HG03175 (cell line): ENCODE data around the gene ARPC5L.

Experiments used
- ATAC-seq: cut with Tn5 transposase; IDR thresholded peaks from one replicate; pipeline ENCODE4 v1.9.1; 2021; ENCODE audit warnings: mild to moderate bottlenecking, moderate library complexity; ENCODE audit not compliant: unreplicated experiment

Gene ARPC5L

DNA sequence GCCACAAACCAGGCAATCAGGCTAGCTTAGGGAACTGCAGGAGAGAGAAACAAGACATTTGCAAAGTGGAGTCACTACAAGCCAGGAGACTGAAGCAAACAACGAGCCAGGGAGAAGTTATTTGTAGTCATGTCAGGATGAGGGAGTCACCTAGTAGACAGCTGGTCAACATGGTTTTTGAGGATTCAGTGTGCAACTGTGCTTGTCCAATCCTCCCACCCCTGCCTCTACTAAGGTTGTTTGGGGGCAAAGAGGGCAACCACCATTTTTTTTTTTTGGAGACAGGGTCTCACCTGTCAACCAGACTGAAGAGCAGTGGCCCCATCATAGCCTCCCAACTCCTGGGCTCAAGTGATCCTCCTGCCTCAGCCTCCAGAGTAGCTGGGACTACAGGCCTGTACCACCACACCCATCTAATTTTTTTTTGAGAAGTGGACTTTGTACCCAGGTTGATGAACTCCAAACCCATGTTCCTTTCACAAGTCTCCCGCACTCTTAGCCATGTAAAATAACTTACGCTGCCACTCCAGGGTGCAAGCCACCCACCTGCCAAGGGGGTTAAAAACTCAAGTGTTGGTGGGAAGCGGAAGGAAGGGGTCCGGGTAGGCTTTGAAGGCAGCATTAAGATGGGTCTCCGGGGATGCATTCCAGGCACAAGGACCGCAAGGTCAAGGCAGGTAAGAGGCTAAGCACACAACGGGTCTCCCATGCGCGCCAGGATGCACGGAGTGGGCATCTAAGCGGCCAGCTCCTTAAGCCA, 1.2 kb upstream of the ARPC5L start:
- no peak for ATAC-seq

DNA sequence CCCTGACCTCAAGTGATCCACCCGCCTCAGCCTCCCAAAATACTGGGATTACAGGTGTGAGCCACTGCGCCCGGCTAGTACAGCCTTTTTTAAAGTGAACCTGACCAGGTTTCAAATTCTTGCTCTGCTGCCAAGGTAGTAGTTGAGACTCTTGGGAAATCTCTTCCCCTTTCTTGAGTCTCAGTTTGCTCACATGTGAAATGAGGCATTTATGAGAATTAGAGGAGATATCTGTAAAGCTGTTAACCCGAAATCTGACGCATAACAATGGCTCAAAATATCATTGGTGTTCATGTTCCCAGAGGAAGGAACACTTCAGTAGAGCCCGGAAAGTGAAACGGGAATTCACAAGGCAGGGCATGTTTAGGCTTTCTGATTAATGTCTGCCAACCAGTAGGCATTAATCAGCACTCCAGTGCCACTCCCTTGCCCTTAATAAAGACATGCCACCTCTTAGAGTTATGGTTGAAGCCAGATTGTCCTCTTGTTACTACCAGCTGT, 1.5 kb downstream of the ARPC5L start:
- no peak for ATAC-seq

DNA sequence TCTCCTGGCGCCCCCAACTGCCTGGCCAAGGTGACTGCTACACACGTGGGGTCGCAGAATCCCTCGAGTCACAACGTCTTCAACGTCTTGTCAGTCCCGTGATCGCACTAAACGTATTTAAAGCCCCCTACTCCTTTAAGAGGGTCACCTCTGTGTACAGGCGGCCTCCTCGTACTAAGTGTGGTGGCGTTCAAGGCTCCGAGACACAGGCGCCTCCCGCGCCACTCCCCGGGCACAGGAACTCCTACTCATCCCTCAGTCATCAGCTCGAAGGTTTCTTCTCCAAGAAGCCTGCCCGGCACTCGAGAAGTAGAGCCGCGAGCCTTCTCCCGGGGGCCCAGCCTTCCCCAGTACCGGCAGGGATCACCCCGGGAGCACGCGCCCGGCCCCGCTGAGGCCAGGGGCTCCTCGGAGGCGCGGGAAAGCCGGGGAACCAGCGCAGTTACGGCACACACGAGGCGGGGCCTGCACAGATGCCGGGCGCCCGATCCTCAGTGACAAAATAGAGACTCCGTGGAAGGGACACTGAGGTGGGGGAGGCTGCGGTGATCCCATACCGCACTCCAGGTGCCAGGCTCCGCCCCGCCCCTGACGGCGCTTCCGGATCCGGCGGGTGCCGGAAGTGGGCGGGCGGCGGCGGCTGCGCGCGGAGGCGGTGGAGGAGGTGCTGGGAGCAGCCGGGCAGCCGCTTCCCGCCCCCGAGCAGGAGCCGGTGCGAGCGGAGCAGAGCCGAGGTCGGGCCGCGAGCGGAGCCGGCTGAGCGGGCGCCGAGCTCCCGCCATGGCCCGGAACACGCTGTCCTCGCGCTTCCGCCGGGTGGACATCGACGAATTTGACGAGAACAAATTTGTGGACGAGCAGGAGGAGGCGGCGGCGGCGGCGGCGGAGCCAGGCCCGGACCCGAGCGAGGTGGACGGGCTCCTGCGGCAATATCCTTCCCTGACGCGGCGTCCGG, 6.9 kb downstream of the ARPC5L start:
- ATAC-seq, result peak; percentile 63

DNA sequence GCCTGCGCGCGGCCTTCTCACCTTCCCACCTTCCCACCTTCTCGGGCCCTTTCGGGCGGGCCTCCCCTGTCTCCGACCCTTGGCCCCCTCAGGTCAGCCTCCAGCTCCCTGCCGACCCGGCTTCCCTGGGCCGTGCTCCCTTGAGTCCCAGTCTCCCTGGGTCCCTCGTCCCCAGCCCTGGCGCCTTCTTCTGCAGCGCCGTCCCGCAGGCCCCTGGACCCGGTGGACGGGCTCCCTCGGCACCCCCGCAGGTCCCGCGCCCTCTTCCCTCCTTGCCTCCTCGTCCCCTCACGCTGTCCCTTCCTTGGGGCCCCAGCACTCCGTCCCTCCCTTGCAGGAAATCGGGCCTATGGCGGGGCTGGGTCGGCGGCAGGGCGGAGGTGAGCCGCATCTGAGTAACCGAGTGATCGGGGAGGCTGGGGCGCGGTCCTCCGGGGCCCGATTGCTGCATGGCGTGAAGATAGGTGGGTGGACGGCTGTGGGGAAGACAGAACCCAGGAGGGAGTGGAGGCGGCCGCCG, 7.6 kb downstream of the ARPC5L start:
- ATAC-seq, result peak; percentile 7

DNA sequence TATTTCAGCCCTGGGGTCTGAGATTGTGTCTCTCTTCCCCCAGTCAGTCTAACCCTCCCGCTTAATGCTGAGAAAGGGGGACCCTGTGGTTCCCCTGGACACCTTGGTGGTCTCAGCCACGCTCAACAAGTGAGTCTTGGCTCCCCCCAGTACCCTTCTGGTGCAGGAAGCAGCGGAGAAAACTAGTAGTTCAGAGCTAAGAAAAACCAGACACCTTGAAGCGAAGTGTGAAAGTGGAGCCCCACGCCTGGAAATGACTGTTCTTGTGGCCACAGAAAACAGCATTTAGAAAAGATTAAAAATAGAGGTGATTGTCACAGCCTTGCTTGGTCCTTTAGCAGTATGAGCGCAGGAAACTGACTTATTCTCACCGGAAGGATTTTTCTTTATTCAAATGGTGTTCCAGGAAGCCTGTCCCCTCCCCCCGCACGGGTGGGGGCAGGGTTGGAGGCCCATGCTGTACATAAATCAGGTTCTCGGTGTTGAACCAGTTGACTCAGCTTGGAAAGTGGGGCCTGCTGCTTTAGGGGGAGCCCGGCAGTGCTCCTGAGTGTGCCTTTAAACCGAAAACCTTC, 8.1 kb downstream of the ARPC5L start:
- peak; percentile 42 for ATAC-seq

DNA sequence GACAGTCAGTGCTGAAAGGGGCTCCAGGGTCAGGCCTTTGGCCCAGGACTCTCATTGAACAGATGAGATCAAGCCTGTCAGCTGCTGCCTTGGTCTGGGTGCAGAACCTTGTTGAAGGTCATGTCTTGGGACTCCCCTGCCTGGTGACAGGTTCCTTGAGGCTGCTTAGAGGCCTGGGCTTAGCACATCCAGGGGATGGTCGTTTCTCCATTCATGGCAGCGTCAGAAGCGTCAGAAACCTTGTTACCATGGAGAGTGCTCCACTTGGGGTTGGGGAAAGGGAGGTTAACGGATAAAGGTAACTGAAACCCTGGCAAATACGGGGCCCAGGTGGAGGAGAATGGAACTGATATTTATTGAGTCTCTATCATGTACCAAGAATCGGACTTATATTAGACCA, 8.8 kb downstream of the ARPC5L start:
- no peak for ATAC-seq

DNA sequence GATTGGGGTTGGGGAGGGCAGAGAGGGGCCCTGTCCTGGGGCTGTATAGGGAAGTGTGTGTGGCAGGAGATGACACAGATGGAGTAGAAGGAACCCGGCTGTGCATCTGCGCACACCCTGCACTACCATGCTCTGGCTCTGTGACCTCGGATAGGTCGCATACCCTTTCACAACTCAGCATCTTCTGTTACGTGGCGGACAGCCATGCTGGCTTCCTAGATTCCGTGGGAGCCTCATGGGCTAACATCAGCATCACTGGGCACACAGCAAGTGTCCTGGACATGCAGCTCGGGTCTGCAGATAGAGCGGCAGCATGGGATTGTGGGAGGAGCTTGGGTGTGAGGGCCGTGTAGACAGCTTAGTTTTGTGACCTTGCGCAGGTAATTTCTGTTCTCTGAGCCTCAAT, 9.2 kb downstream of the ARPC5L start:
- ATAC-seq, result no peak

DNA sequence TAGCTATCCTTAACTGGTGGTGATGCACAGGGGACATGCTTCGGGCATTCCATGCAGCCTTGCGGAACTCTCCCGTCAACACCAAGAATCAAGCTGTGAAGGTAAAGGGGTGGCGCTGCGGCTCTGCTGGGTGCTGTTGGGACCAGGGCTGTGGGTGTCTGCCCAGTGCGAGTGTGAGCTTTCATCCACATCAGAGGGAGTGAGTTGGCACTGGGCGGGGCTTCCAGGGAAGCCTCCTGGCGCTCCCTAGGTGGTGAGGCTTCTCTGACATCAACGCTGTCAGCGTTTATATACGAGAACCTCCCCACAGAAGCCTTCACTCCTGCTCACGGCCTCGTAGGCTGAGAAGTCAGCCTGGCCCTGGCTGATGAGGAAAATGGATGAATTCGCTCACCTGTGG, 11.7 kb downstream of the ARPC5L start:
- no peak for ATAC-seq

DNA sequence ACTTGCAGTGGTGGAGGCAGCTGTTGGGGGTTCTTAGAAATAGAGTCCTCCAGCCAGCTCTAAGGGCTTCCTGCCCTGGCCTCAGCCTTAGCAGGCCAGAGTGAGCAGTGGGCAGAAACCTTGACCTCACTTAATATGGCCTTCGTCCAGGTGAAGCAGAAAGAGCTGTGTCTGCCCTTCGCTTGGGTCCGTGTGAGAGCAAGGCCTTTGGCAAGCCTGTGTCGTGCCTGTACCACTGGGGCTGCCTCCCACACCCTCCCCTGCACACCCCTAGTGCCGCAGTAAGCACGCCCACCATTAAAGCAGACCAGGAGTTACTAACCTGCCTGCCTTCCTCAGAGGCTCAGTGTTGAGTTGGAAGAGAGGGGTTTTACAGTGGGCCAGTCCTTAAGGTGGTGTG, 13.6 kb downstream of the ARPC5L start:
- ATAC-seq, result no peak

DNA sequence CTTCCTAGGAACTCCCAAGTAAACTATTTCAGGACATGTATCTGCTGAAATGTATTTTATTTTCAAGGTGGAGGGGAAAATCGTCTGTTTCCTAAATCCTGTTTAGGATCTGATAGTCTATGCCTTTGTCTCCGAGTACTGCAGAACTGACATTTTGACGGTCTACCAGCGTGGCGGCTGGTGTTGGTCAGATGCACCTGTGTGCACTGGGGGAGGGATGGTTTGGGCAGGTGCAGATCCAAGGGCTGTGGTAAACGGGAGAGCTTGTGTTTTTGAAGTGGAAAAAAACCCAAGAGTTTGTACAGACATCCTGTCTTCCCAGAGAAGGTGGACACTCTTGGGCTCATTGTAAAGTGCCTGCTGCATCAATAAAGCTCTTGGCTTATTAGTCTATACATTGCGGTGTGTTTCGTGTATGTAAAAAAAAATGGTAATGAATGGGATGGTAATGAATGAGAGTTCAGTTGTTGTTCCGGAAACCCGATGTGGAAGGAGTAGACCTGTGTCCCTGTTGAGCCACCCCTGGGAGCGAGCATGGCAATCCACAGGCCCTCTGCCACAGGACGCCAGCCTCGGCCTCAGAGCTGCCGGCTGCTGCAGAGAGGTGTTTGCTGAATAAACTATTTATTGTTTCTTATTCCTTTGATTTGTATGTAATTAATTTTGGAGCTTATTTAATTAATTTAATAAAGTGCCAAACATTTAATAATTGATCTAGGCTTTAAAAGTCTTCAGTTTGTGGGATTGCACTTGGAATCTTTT, 15.3 kb downstream of the ARPC5L start:
- no peak for ATAC-seq

DNA sequence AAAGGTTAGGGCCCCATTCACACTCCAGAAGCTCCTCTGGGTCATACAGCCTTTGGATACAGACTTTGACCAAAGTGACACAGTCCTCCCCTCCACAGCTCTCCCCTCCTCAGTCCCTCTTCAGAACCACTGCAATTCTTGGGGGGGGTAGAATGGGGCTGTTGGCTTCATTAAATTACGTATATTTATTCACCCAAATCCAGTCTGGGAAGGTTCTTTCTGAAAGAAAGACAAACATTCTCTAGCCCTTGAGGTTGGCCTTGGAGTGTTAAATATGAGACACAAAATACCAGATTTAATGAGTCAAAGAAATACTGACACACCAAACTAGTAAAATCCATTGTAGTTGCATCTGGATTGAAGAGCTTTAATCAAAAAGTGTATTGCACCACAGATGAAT, 16.1 kb downstream of the ARPC5L start:
- no peak for ATAC-seq

DNA sequence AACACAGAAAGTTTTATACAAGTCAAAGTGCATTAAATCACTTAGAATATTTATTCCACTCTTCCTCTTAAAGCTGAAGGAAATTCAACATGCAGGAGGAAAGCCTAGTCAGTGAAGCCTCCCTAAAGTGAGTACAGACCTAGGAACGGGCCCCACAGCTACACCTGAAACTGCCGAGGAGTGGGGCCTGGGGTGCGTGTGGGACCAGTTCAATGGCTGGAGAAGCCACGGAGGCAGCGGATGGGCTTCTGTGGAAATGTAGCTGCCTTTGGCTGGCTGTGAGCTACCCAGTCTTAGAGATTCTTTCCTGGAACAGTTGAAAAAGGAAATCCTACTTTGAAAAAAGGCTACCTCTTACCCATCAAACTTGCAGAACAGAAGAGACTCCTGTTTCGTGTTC, 16.6 kb downstream of the ARPC5L start:
- ATAC-seq, result no peak

DNA sequence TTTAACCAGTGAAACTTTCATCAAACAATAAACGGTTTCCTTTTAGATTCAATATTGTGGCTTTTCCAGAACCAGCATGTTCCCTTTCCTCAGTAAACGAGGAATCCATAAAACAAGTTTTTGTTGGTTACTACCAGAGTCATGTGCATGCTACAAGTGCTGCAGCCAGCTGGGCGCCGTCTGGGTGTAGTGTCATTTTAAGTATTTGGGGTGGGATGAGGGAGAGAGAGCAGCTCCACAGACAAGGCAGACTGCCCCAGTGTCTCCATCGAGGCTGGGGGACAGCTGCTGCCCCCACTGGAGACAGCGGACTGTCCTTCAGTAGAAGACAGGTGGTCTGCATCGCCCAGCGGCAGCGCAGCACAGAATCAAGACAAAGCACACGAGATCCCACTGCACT, 17.3 kb downstream of the ARPC5L start:
- no peak for ATAC-seq

DNA sequence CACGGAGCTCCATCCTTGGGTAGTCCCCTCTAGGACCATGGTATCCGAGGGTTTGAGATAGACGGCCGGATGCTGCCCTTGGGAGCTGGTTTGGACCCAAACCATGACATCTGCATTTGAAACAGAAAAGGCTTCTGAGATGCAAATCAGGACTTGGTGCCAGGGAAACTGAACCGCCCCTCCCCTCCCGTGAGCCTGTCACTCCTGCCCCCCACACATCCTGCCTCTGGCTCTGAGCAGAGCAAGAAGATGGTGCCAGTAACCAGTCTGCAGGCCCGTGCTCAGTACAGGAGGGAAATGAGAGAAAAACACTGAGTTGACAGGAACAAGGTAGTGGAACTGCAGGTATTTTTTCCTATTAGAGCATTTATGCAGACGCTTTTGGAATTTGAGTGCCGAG, 18.6 kb downstream of the ARPC5L start:
- no peak for ATAC-seq

DNA sequence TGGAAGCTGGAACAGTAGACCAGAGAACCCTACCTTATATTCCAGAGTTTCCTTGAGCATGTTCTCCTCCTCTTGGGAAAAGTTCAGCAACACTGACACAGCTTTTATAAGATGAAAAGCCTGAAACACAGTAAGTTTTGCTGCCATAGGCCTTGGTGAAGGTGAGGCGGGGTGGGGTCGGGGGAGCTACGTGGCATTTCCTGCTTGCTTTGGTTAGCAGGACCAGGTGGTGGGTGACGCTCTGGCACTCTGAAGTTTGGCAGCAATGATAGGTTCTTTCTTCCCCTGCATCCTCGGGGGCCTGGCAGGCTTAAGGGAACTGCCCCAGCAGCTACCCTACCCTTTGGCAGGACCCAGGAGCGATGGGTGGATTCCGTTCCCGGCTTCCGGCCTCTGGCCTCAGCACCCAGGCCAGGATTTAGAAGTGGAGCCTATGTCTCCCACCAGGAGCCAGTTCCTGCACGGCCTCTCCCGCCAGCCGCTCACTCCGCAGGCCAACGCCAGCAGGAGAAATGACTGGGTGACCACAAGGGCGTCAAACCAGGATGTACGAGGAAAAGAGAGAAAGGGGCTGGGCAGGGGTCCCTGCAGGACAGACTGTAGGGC, 19.3 kb downstream of the ARPC5L start:
- ATAC-seq, result no peak

DNA sequence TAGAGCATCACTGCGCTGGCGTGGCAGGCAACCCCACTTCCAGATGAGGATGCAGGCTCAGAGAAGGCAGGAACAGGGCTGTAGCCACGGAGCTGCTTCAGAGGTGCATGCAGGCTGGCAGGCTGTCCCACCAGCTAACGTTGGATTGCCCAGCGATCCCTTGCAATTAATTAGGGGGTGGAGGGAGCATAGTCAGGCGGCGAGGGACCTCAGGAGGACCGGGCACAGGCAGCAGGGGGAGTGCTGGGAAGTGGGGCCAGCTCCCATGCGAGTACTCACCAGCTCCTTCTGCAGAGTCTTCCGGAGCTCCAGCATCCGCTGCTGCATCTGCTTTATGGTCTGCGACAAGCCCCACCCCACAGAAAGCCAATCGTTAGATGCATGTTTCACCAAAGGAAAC, 20.3 kb downstream of the ARPC5L start:
- no peak for ATAC-seq

DNA sequence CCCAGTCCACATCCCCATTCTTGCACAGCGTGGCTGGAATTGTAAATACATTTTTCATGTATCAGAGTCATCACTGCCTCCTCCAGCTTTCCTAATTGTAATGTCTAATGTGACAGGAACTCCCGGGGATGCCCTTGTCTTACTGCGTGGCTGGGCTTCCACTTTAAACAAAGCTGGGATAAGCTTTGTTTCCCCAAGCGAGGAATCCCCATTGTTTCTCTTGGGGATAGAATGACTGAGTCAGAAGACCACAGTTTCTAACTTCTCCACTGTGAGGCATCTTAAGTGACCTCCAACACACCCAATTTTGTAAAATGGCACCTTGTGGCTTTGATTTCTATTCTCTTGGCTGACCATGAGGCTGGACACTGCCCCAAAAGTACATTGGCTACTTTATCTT, 22.4 kb downstream of the ARPC5L start:
- ATAC-seq, result no peak

DNA sequence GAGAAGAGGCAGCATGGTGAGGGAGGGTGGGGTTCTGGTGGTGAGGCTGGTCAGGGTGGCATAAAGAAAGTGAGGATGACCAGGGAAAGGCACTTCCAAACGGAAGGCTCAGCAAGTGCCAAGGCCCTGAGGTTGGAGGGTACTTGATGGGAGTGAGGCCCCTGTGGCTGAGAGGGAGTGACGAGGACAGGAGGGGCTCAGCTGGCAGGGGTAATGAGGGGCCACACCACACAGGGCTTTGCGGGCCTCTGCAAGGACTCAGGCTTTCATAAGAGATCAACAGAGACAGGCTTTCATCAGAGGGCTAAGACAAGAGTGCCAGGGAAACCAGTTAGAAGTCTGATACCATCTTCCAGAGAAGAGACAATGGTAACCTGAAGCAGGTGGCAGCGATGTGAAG, 23.6 kb downstream of the ARPC5L start:
- ATAC-seq, result no peak

DNA sequence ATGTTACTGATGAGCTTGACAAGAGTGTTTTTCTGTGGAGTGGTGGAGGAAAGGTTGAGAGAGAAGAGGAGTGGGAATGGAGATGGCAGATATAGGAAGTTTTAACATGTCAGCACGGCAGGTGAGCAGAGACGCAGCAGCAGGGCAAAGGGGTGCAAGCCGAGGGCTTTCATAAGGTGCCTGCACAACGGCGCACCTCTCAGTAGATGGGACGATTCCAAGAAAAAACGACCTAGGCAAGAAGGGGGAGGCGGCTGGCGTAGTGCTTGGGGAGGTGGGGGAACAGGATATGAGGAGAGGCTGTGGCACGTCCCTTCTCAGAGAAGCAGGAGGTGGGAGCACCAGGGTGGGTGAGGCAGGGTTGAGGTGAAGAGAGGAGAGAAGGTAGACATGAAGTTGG, 24.5 kb downstream of the ARPC5L start:
- ATAC-seq, result no peak

DNA sequence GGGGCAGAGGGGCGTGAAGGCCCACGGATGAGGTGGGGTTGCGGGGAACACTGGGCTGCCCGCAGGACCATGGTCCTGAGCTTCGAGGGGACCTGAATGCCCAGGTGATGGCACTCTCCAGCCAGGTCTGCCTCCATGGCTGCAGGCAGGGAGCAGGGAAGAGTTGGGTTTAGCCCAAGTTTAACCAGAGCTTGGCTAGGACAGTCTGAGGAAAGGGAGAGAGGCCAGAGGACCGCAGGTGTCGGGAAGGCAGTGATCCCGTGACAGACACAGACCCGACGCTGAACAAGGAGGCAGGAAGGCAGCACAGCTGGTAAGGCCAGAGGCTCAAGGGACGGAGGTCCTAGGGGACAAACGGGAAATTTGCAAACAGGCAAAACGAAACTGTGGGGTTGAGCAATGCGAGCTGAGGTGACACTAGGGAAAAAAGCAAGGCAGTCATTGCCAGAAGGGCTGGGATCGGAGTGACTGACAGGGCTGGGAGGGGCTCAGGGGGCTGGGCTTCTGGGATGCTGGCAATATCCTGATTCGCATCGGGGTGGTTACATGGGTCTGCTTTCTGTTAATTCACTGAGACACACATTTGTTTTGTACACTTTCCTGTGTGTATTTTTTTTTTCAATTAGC, 25.0 kb downstream of the ARPC5L start:
- ATAC-seq, result no peak
